GM19324 (cell line): ENCODE results near the gene DMGDH.

Experiments
- ATAC-seq: cut with Tn5 transposase; IDR thresholded peaks from one replicate; pipeline ENCODE4 v1.9.1; 2021; ENCODE audit warnings: mild to moderate bottlenecking, moderate library complexity; ENCODE audit not compliant: unreplicated experiment, low FRiP score

Gene DMGDH

GRCh38 chr5:79074641-79075040 is 5.2 kb upstream of the DMGDH start:
- ATAC-seq, result no peak

GRCh38 chr5:79070350-79070667 is 835 bp upstream of the DMGDH start:
- no peak for ATAC-seq

GRCh38 chr5:79062436-79062835 is 7.0 kb downstream of the DMGDH start:
- no peak for ATAC-seq

- no peak for ATAC-seq
Measured at GRCh38 chr5:79059674-79060073, 9.8 kb downstream of the DMGDH start.

GRCh38 chr5:79056847-79057246 is 12.6 kb downstream of the DMGDH start:
- no peak for ATAC-seq

- ATAC-seq, result no peak
Measured at GRCh38 chr5:79055017-79055416, 14.5 kb downstream of the DMGDH start.

GRCh38 chr5:79053321-79053720 is 16.2 kb downstream of the DMGDH start:
- ATAC-seq, result no peak

- ATAC-seq, result no peak
Measured at GRCh38 chr5:79050498-79050897, 19.0 kb downstream of the DMGDH start.

- no peak for ATAC-seq
Measured at GRCh38 chr5:79048437-79048836, 21.0 kb downstream of the DMGDH start.

GRCh38 chr5:79047199-79047598 is 22.3 kb downstream of the DMGDH start:
- ATAC-seq, result no peak

GRCh38 chr5:79042188-79042587 is 27.3 kb downstream of the DMGDH start:
- no peak for ATAC-seq

GRCh38 chr5:79036769-79037168 is 32.7 kb downstream of the DMGDH start:
- ATAC-seq, result no peak

- no peak for ATAC-seq
Measured at GRCh38 chr5:79035237-79035636, 34.2 kb downstream of the DMGDH start.

GRCh38 chr5:79032782-79033181 is 36.7 kb downstream of the DMGDH start:
- no peak for ATAC-seq

GRCh38 chr5:79032031-79032695 is 37.3 kb downstream of the DMGDH start:
- ATAC-seq, result no peak

GRCh38 chr5:79031485-79031867 is 38.0 kb downstream of the DMGDH start:
- ATAC-seq, result no peak

GRCh38 chr5:79030663-79031484 is 38.6 kb downstream of the DMGDH start:
- no peak for ATAC-seq

- no peak for ATAC-seq
Measured at GRCh38 chr5:79025054-79025472, 44.4 kb downstream of the DMGDH start.

GRCh38 chr5:79023947-79024346 is 45.5 kb downstream of the DMGDH start:
- no peak for ATAC-seq

- no peak for ATAC-seq
Measured at GRCh38 chr5:79023348-79023747, 46.1 kb downstream of the DMGDH start.

GRCh38 chr5:79022771-79023170 is 46.7 kb downstream of the DMGDH start:
- ATAC-seq, result no peak

GRCh38 chr5:79021753-79022152 is 47.7 kb downstream of the DMGDH start:
- no peak for ATAC-seq
